Measurements from ENCODE around the gene PCDHA10. TPM values are rescaled to one million over a fixed set of nuclear protein-coding genes. Genes with fewer than 3 reads are reported as not detected.

The PCDHA10 gene
- total RNA-seq, 1 donor: under 0.01 TPM

Other genes with a start within 250 kb of the PCDHA10 start
- 0.73 and 0.98 TPM in 2 replicates for gene CD14, start 222.7 kb upstream of the PCDHA10 start, total RNA-seq
- 19.8 and 21.7 TPM in 2 replicates for gene TMCO6, start 216.4 kb upstream of the PCDHA10 start, total RNA-seq
- 30.7 and 38.9 TPM in 2 replicates for gene NDUFA2, start 208.3 kb upstream of the PCDHA10 start, total RNA-seq
- gene IK, start 208.1 kb upstream of the PCDHA10 start, total RNA-seq: 63.3 and 79.4 TPM in 2 replicates
- gene WDR55, start 191.0 kb upstream of the PCDHA10 start, total RNA-seq: 36.0 and 44.0 TPM in 2 replicates
- gene DND1, start 182.3 kb upstream of the PCDHA10 start, total RNA-seq: under 0.01 and 0.39 TPM in 2 replicates
- gene HARS1, start 164.5 kb upstream of the PCDHA10 start, total RNA-seq: 50.0 and 54.3 TPM in 2 replicates
- 22.4 and 23.1 TPM in 2 replicates for gene HARS2, start 164.4 kb upstream of the PCDHA10 start, total RNA-seq
- 24.2 and 28.7 TPM in 2 replicates for gene ZMAT2, start 155.4 kb upstream of the PCDHA10 start, total RNA-seq
- gene PCDHA1, start 69.8 kb upstream of the PCDHA10 start, total RNA-seq: under 0.01 TPM in 1 of 2 replicates, not detected in the other
- not detected in 2 replicates for gene PCDHA2, start 61.0 kb upstream of the PCDHA10 start, total RNA-seq
- gene PCDHA3, start 54.8 kb upstream of the PCDHA10 start, total RNA-seq: under 0.01 TPM in 2 replicates
- gene PCDHA4, start 48.8 kb upstream of the PCDHA10 start, total RNA-seq: under 0.01 TPM in 1 of 2 replicates, not detected in the other
- gene PCDHA5, start 34.3 kb upstream of the PCDHA10 start, total RNA-seq: under 0.01 TPM in 1 of 2 replicates, not detected in the other
- gene PCDHA6, start 27.9 kb upstream of the PCDHA10 start, total RNA-seq: under 0.01 and 0.37 TPM in 2 replicates
- gene PCDHA7, start 21.6 kb upstream of the PCDHA10 start, total RNA-seq: under 0.01 and 0.37 TPM in 2 replicates
- gene PCDHA8, start 14.7 kb upstream of the PCDHA10 start, total RNA-seq: not detected in 2 replicates
- under 0.01 TPM in 2 replicates for gene PCDHA9, start 7.5 kb upstream of the PCDHA10 start, total RNA-seq
- gene PCDHA11, start 13.1 kb downstream of the PCDHA10 start, total RNA-seq: under 0.01 TPM in 1 of 2 replicates, not detected in the other
- gene PCDHA12, start 19.4 kb downstream of the PCDHA10 start, total RNA-seq: not detected in 2 replicates
- gene PCDHA13, start 26.2 kb downstream of the PCDHA10 start, total RNA-seq: not detected in 2 replicates
- not detected in 2 replicates for gene PCDHAC1, start 70.4 kb downstream of the PCDHA10 start, total RNA-seq
- gene PCDHAC2, start 110.6 kb downstream of the PCDHA10 start, total RNA-seq: under 0.01 and 0.37 TPM in 2 replicates
- not detected in 2 replicates for gene PCDHB1, start 195.5 kb downstream of the PCDHA10 start, total RNA-seq
- gene PCDHB2, start 238.7 kb downstream of the PCDHA10 start, total RNA-seq: 0.59 and 1.5 TPM in 2 replicates
- gene PCDHB3, start 244.6 kb downstream of the PCDHA10 start, total RNA-seq: 0.20 and 0.73 TPM in 2 replicates

Data from subcutaneous preadipocyte (primary cell).